HG02763 (cell line): ENCODE results near the gene NETO1.

ENCODE experiments used
- ATAC-seq: cut with Tn5 transposase; IDR thresholded peaks from one replicate; pipeline ENCODE4 v1.9.1; 2021; ENCODE audit warnings: mild to moderate bottlenecking, moderate library complexity; ENCODE audit not compliant: unreplicated experiment

The NETO1 gene

DNA sequence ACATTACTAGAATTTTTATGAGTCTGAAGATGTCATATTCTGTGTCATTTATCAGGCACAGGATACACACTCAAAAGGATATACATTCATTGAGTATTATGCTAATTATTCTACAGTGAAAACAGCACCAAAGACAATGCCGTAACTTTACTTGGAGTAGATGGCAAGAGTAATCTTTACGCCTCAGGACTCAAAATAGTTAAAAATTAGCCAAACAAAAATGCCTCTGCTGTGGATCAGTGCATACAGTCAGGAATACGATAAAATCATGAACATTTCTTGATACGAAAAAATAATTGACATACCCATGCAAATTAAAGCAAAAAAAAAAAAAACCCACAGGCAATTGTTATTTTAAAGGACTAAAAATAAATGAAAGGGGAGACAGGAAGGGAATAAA is 129.7 kb downstream of the NETO1 start:
- ATAC-seq: no peak

DNA sequence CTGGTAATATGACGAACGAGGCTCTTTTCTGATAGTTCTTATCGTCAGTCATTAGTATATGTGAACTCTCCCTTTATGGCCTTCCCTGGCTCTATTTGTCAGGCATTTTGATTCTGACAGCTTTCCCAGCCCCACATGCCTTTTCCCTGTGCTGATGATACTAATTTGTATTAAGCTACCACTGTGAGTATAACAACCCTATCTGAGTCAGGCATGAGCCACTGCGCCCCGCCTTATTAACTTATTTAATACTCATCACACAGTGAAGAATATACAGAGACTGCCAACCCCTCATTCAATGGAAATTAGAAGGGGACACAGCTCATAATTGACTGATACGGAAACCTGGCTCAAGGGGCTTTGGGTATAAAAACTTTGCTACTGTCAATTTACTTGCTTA is 140.0 kb downstream of the NETO1 start:
- no peak for ATAC-seq

DNA sequence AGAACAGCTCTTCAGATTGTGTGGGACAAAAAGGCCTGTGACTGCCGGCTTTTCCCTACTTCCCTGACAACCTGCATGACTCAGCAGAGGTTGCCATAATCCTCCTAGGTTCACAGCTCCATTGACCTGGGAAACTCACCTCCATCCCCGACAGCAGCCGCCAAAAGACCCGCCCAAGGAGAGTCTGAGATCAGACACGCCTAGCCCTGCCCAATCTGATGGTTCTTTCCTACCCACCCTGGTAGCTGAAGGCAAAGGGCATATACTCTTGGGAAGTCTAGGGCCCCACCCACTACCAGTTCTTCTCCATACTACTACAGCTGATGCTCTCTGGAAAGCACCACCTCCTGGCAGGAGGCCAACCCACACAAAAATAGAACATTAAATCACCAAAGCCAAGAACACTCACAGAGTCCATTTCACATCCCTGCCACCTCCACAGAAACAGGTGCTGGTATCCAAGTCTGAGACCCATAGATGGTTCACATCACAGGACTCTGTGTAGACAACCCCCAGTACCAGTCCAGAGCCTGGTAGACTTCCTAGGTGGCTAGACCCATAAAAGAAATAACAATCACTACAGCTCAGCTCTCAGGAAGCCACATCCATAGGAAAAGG is 140.6 kb downstream of the NETO1 start:
- ATAC-seq: no peak

DNA sequence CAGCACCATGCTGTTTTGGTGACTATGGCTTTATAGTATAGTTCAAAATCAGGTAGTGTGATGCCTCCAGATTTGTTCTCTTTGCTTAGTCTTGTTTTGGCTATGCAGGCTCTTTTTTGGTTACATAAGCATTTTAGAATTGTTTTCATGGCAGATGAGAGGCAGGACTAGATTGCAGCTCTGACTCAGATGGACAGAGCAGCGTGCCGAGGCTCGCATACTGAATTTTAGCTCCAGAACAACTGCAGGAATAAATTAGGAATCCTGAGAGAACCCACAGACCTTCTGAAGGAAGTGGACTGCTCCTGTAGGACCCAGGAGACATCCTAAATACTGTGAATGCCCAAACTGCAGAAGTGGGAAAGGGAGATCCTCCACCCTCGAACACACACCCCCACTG is 141.6 kb downstream of the NETO1 start:
- ATAC-seq: no peak

DNA sequence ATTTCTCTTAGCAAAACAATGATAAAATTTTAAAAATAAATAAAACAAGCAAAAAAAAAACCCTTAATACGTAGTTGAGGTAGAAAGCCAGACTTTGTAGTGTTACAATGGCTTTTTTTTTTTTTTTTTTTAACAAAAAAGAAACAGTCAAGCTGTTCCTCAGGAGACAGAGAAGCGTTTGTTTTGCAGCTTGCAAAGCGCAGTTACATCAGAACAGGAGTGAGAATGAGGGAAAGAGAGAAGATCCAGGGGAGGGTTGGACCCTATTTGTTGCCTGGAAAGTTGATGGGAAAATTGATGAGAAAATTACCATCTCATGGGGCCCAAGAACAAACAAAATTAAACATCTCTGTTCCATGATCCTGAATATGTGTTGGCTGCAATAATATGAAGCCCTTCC is 146.5 kb downstream of the NETO1 start:
- no peak for ATAC-seq

DNA sequence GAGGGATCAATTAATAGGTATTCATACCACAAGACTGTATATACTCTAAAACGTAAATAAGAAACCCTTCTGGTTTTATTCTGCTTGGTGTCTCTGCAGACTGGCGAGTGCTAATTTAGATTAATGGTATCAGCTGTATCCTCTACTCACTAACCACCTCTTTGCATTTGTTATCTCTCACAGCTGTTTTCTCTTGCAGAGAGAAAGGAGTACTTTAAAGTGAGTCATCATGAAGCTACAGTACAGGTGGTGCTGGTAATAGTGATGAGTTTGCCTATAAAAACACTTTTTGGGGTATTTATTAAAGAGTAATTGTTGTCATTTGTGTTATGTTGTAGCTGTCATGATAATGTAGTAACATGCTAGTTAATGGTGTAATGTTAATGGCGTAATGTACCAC is 147.7 kb downstream of the NETO1 start:
- ATAC-seq: no peak

DNA sequence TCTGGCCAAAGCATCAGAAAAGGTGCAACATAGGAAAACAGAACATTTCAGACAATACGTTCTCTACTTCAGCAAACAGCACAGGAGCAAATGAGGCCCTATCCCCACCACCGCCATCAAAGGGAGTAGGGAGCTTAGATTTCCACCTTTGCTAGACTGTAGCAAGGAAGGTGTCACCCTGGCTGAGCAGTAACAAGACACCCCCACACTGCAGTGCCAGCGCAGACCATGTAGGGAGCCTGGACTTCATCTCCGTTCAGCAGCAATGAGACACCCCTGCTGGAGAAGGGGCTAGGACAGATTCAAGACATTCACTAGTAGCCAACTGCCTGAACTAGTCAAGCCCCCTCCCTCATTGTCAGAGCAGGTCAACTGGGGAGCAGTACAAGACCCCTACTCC is 163.6 kb downstream of the NETO1 start:
- ATAC-seq: no peak

DNA sequence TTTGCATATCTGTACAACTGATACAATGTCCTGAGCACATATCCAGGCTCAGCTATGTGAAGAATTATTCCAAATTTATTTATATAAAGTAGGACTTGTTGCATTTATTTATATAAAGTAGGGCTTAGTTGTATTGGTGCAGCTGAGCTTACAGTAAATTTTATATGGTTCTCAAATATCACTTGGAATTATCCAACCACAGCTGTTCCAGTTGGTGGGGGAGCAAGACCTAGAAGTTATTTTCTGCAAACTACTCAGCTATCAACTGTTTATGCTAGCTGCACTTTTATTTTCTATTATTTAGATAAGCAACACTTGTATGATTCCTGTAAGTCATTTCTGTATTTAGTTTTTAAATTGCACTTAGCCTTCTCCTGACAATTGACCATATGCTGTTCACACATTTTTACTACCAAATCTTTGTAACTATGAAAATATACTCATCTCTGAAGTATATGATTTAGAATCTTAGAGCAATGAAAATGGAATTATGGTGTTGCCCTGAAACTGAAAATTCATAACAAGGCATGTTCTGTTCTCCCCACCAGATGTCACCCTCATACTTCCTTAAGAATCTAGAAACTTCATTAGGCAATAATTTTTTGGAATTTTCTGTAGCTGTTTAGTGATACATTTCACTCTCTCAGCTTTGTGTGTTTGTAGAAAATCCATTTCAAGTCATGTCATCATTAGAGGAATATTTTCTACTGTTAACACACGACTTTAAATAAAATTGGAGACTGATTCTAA is 166.7 kb downstream of the NETO1 start:
- ATAC-seq: no peak

DNA sequence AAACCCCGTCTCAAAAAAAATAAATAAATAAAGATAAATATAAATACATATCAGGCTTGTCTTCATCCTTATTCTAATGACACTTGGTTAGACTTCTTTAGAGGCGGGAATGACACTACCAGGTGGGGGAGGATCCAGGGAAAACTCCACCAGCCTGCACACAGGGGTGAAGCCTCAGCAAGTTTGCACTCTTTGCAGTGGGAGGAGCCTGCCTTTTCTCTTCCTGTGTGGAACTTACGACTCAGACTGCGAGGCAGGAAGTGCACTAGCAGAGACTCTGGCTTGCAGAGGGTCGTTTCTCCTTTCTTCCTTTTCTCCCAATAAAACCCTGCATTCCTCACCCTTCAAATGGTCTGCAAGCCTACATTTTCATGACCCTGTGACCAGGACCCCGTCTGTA is 170.1 kb downstream of the NETO1 start:
- no peak for ATAC-seq

DNA sequence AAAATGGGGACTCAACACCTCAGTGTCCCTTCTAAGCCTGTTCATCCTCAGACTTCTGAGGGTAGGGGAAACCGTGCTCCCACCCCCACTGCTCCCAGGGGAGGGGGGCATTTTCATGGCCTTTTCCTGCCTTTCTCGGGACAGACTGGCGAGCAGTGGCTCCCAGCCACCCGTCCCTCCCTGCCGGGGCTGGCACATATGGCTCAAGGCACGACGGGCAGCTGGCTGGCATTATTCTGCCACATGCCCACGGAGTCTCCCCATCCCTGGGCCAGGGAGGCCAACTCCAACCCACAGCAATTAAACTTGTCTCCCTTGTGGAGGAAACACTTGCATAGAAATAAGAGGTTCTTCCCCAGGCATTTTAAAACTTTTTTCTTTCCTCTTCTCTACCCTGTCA is 175.2 kb downstream of the NETO1 start:
- no peak for ATAC-seq
